Gastroesophageal sphincter (tissue), 4 donors: Measurements from ENCODE around the gene TBC1D8. TPM values are rescaled to one million over a fixed set of nuclear protein-coding genes. Genes with fewer than 3 reads are reported as not detected.
A peak's percentile ranks its signal among the peaks of the same experiment; 100 is the strongest.

ENCODE experiments used
- ATAC-seq: fragments of 150-250 bp; one replicate; pipeline ENCODE4 v1.9.1; 2016; ENCODE audit warnings: mild to moderate bottlenecking, moderate library complexity
- H3K27ac ChIP-seq, 4 donors: fragments of 200-600 bp; sonication (generic) in 3 of 4; 1 replicate in 3 of 4; 2 replicates in 1 of 4; pipeline ENCODE4 v1.5.1; 2016 to 2019
- H3K27me3 ChIP-seq: fragments of 200-600 bp; sonication (generic); one replicate; pipeline ENCODE4 v1.5.1; 2019
- H3K36me3 ChIP-seq, 2 donors: fragments of 200-600 bp; sonication (generic); one replicate each; pipeline ENCODE4 v1.5.1; 2019; ENCODE audit warnings: control low read depth in 1 of 2
- H3K4me1 ChIP-seq, 3 donors: fragments of 200-600 bp; sonication (generic); 1 replicate in 2 of 3; 2 replicates in 1 of 3; pipeline ENCODE4 v1.5.1; 2016 to 2019; ENCODE audit warnings: control low read depth in 2 of 3
- H3K4me3 ChIP-seq, 2 donors: fragments of 200-600 bp; sonication (generic); one replicate each; pipeline ENCODE4 v1.5.1; 2019; ENCODE audit warnings: mild to moderate bottlenecking in 1 of 2, moderate library complexity in 1 of 2
- H3K9me3 ChIP-seq, 3 donors: fragments of 200-600 bp; sonication (generic); one replicate each; pipeline ENCODE4 v1.5.1; 2017 to 2019; ENCODE audit warnings: control low read depth in 2 of 3
- CTCF ChIP-seq, 4 experiments: fragments of 200-600 bp in 2 of 4; fragments of 450-650 bp in 2 of 4; sonication (generic) in 1 of 4; IDR thresholded peaks; one replicate each; pipeline ENCODE4 v1.5.1; 2017 to 2019; ENCODE audit warnings: antibody characterized with exemption in 4 of 4, mild to moderate bottlenecking in 2 of 4, moderate library complexity in 2 of 4
- EP300 ChIP-seq: sonication (generic); formaldehyde crosslinking; IDR thresholded peaks from one replicate; pipeline ENCODE4 v1.6.1; 2017; ENCODE audit warnings: antibody characterized with exemption, mild to moderate bottlenecking
- POLR2A ChIP-seq, 2 donors: fragments of 450-650 bp; IDR thresholded peaks; one replicate each; pipeline ENCODE4 v1.6.1; 2017; ENCODE audit warnings: antibody characterized with exemption in 2 of 2, mild to moderate bottlenecking in 2 of 2, moderate library complexity in 1 of 2
- POLR2AphosphoS5 ChIP-seq: sonication (generic); formaldehyde crosslinking; IDR thresholded peaks from one replicate; pipeline ENCODE4 v1.6.1; 2017; ENCODE audit warnings: antibody characterized with exemption
- WGBS, 2 donors: methylation state at CpG; one replicate each; pipeline ENCODE4 v1.1.5; 2018; ENCODE audit warnings: low coverage in 1 of 2; 5-methylcytosine and 5-hydroxymethylcytosine counted together
- total RNA-seq, 4 donors: library from RNA; depleted of rRNA; stranded (reverse); fragments of >200 nt; gene quantifications; one replicate each; pipeline ENCODE4 v1.1.0, GENCODE V29; 2016

Gene TBC1D8
- total RNA-seq, 4 donors from 2014 or later: 14.9 to 45.5 (median 32.6) TPM

- Histone ChIP-seq H3K27ac (no peak overlapping the region), H3K4me3 (no peak overlapping the region), H3K9me3 (no peaks in the 10 kb centered on the region), H3K4me1 (peaks cover 0 to 37% (median 13%) of the 10 kb centered on the region in 3 donors), H3K36me3 (no peaks in the 10 kb centered on the region), H3K27me3 (no peaks in the 10 kb centered on the region)
- no peak for ATAC-seq
- 75 to 76% methylated on average over 4 to 7 of the region's 7 CpGs for WGBS, 2 donors
- no peak for TF ChIP-seq POLR2AphosphoS5
- no peak for TF ChIP-seq EP300
- TF ChIP-seq CTCF (IDR thresholded peaks at IDR 0.05): no peak
- TF ChIP-seq POLR2A (IDR thresholded peaks at IDR 0.05): no peak
Observed at GRCh38 chr2:101153787-101154186, 2.6 kb upstream of the TBC1D8 start.

- peaks cover 0 to 43% (median 13%) of the 10 kb centered on the region in 3 donors for H3K4me1 ChIP-seq
- no peaks in the 10 kb centered on the region for H3K27me3 ChIP-seq
- TF ChIP-seq POLR2A (IDR thresholded peaks at IDR 0.05) (no peak), EP300 (no peak), CTCF (IDR thresholded peaks at IDR 0.05) (no peak), POLR2AphosphoS5 (no peak)
- WGBS, 2 donors: 67 to 72% methylated on average over 3 to 8 of the region's 9 CpGs
- no peak for ATAC-seq
- H3K36me3 ChIP-seq: no peaks in the 10 kb centered on the region
- no peak overlapping the region for H3K27ac ChIP-seq
- H3K4me3 ChIP-seq: no peak overlapping the region
- no peaks in the 10 kb centered on the region for H3K9me3 ChIP-seq
Observed at GRCh38 chr2:101153077-101153707, 2.0 kb upstream of the TBC1D8 start.

- WGBS, 2 donors: 18 to 22% methylated on average over 12 to 16 of the region's 21 CpGs
- H3K4me3 ChIP-seq: peak overlapping the region; percentile 71 to 81
- ATAC-seq: peak; percentile 34
- peak overlapping the region; percentile 86 to 89 (median 88) for H3K27ac ChIP-seq
- H3K27me3 ChIP-seq: no peaks in the 10 kb centered on the region
- H3K36me3 ChIP-seq: no peaks in the 10 kb centered on the region
- TF ChIP-seq CTCF (IDR thresholded peaks at IDR 0.05): peak; percentile 40 to 77 (median 68)
- no peak for TF ChIP-seq POLR2A (IDR thresholded peaks at IDR 0.05)
- TF ChIP-seq POLR2AphosphoS5: peak; percentile 18
- no peak for TF ChIP-seq EP300
- peaks cover 0 to 47% (median 13%) of the 10 kb centered on the region in 3 donors for H3K4me1 ChIP-seq
- no peaks in the 10 kb centered on the region for H3K9me3 ChIP-seq
Observed at GRCh38 chr2:101152272-101153076, 1.3 kb upstream of the TBC1D8 start.

- no peaks in the 10 kb centered on the region for H3K27me3 ChIP-seq
- peaks cover 0 to 47% (median 13%) of the 10 kb centered on the region in 3 donors for H3K4me1 ChIP-seq
- H3K9me3 ChIP-seq: no peaks in the 10 kb centered on the region
- no peaks in the 10 kb centered on the region for H3K36me3 ChIP-seq
- peak overlapping the region; percentile 86 to 89 (median 88) for H3K27ac ChIP-seq
- TF ChIP-seq POLR2A (IDR thresholded peaks at IDR 0.05): no peak
- TF ChIP-seq EP300: no peak
- TF ChIP-seq CTCF (IDR thresholded peaks at IDR 0.05): no peak
- no peak for TF ChIP-seq POLR2AphosphoS5
- WGBS, 2 donors: 3 to 7% methylated on average over 14 of the region's 14 CpGs
- H3K4me3 ChIP-seq: peak overlapping the region; percentile 71 to 81
- no peak for ATAC-seq
Observed at GRCh38 chr2:101151859-101152271, 683 bp upstream of the TBC1D8 start.
